WTC11 (cell line): Measurements from ENCODE around the gene CYP1A2. TPM values are rescaled to one million over a fixed set of nuclear protein-coding genes. Genes with fewer than 3 reads are reported as not detected.

Experiments
- ATAC-seq: fragments of 200-7000 bp; cut with Tn5 transposase; 2 replicates; pipeline ENCODE4 v1.10.0; 2021; ENCODE audit warnings: mild to moderate bottlenecking, moderate library complexity
- CTCF ChIA-PET: fragments of 300-600 bp; sonication (Branson Sonifier 250); formaldehyde crosslinking; loops from one replicate; lab custom pipeline; 2021; ENCODE audit warnings: antibody characterized with exemption; lab: Charles Lee
- POLR2A ChIA-PET: fragments of 350-600 bp; sonication (Branson Sonifier 250); formaldehyde crosslinking; loops from one replicate; lab custom pipeline; 2021; ENCODE audit warnings: antibody characterized with exemption; lab: Charles Lee
- DNase-seq: peaks from one replicate; pipeline ENCODE4 v3.0.0; 2021; ENCODE audit warnings: low spot score
- H3K27ac Mint-ChIP-seq: 2 replicates; pipeline ENCODE4 v1.8.0; 2021; ENCODE audit warnings: mixed read lengths
- H3K27me3 Mint-ChIP-seq: 2 replicates; pipeline ENCODE4 v1.8.0; 2021; ENCODE audit warnings: low read depth, mild to moderate bottlenecking, moderate library complexity, mixed read lengths
- H3K36me3 Mint-ChIP-seq: 2 replicates; pipeline ENCODE4 v1.8.0; 2021; ENCODE audit warnings: mixed read lengths
- H3K4me1 Mint-ChIP-seq: 2 replicates; pipeline ENCODE4 v1.8.0; 2022; ENCODE audit warnings: mixed read lengths
- H3K4me3 Mint-ChIP-seq: 2 replicates; pipeline ENCODE4 v1.8.0; 2021; ENCODE audit warnings: mild to moderate bottlenecking, moderate library complexity, mixed read lengths
- H3K9me3 Mint-ChIP-seq: 2 replicates; pipeline ENCODE4 v1.8.0; 2021; ENCODE audit warnings: mixed read lengths
- EMX1 ChIP-seq: fragments of 250-450 bp; sonication (Bioruptor Pico); IDR thresholded peaks from 2 replicates; pipeline ENCODE4 v1.8.0; 2021; ENCODE audit warnings: mild to moderate bottlenecking
- ETV6 ChIP-seq: sonication (generic); formaldehyde crosslinking; IDR thresholded peaks from 2 replicates; pipeline ENCODE4 v1.8.1; 2022; ENCODE audit warnings: mild to moderate bottlenecking, missing genetic modification reagents
- FOXP1 ChIP-seq: sonication (generic); formaldehyde crosslinking; IDR thresholded peaks from 2 replicates; pipeline ENCODE4 v1.8.0; 2022; ENCODE audit warnings: missing genetic modification reagents, mild to moderate bottlenecking, moderate library complexity, borderline replicate concordance
- GABPB1 ChIP-seq: sonication (generic); formaldehyde crosslinking; IDR thresholded peaks from 2 replicates; pipeline ENCODE4 v1.8.1; 2023; ENCODE audit warnings: mild to moderate bottlenecking, missing genetic modification reagents
- JUN ChIP-seq: sonication (generic); formaldehyde crosslinking; IDR thresholded peaks from 2 replicates; pipeline ENCODE4 v1.8.0; 2023; ENCODE audit warnings: mild to moderate bottlenecking, missing genetic modification reagents
- NFE2L1 ChIP-seq: sonication (generic); formaldehyde crosslinking; IDR thresholded peaks from 2 replicates; pipeline ENCODE4 v1.8.1; 2023; ENCODE audit warnings: missing genetic modification reagents
- SMAD4 ChIP-seq: sonication (generic); formaldehyde crosslinking; IDR thresholded peaks from 2 replicates; pipeline ENCODE4 v1.8.0; 2022; ENCODE audit warnings: mild to moderate bottlenecking, missing genetic modification reagents
- ZBTB21 ChIP-seq: sonication (generic); formaldehyde crosslinking; IDR thresholded peaks from 2 replicates; pipeline ENCODE4 v1.8.1; 2023; ENCODE audit warnings: mild to moderate bottlenecking, missing genetic modification reagents, borderline replicate concordance
- ZBTB43 ChIP-seq: sonication (generic); formaldehyde crosslinking; IDR thresholded peaks from 2 replicates; pipeline ENCODE4 v1.8.1; 2023; ENCODE audit warnings: mild to moderate bottlenecking, missing genetic modification reagents
- ZNF121 ChIP-seq: sonication (generic); formaldehyde crosslinking; IDR thresholded peaks from 2 replicates; pipeline ENCODE4 v1.8.0; 2023; ENCODE audit warnings: missing genetic modification reagents
- ZNF396 ChIP-seq: fragments of 250-450 bp; sonication (Bioruptor Pico); IDR thresholded peaks from 2 replicates; pipeline ENCODE4 v1.8.0; 2021; ENCODE audit warnings: mild to moderate bottlenecking, moderate library complexity, borderline replicate concordance
- ZNF671 ChIP-seq: fragments of 250-450 bp; sonication (Bioruptor Pico); IDR thresholded peaks from 2 replicates; pipeline ENCODE4 v1.8.0; 2021; ENCODE audit warnings: mild to moderate bottlenecking
- total RNA-seq: library from RNA; stranded (reverse); gene quantifications from 3 replicates; pipeline ENCODE4 v1.2.3, GENCODE V29; 2021
- TF ChIP-seq, protein P1 (sequence below): sonication (generic); formaldehyde crosslinking; IDR thresholded peaks from 2 replicates; pipeline ENCODE4 v1.8.0; 2023; ENCODE audit warnings: missing genetic modification reagents, mild to moderate bottlenecking, borderline replicate concordance
- TF ChIP-seq, protein P2 (sequence below): fragments of 250-450 bp; sonication (Bioruptor Pico); IDR thresholded peaks from 2 replicates; pipeline ENCODE4 v1.9.0; 2021; ENCODE audit warnings: mild to moderate bottlenecking, borderline replicate concordance
- TF ChIP-seq, protein P3 (sequence below): sonication (generic); formaldehyde crosslinking; IDR thresholded peaks from 2 replicates; pipeline ENCODE4 v1.8.1; 2023; ENCODE audit warnings: mild to moderate bottlenecking, missing genetic modification reagents, moderate library complexity
- TF ChIP-seq, protein P4 (sequence below): sonication (generic); formaldehyde crosslinking; IDR thresholded peaks from 2 replicates; pipeline ENCODE4 v1.8.1; 2023; ENCODE audit warnings: mild to moderate bottlenecking, missing genetic modification reagents

The CYP1A2 gene
- total RNA-seq, 1 experiment from 2014 or later, result not detected

GRCh38 chr15:74791667-74792066, 43.0 kb downstream of the CYP1A2 start (continued):
- TF ChIP-seq, protein P1, sequence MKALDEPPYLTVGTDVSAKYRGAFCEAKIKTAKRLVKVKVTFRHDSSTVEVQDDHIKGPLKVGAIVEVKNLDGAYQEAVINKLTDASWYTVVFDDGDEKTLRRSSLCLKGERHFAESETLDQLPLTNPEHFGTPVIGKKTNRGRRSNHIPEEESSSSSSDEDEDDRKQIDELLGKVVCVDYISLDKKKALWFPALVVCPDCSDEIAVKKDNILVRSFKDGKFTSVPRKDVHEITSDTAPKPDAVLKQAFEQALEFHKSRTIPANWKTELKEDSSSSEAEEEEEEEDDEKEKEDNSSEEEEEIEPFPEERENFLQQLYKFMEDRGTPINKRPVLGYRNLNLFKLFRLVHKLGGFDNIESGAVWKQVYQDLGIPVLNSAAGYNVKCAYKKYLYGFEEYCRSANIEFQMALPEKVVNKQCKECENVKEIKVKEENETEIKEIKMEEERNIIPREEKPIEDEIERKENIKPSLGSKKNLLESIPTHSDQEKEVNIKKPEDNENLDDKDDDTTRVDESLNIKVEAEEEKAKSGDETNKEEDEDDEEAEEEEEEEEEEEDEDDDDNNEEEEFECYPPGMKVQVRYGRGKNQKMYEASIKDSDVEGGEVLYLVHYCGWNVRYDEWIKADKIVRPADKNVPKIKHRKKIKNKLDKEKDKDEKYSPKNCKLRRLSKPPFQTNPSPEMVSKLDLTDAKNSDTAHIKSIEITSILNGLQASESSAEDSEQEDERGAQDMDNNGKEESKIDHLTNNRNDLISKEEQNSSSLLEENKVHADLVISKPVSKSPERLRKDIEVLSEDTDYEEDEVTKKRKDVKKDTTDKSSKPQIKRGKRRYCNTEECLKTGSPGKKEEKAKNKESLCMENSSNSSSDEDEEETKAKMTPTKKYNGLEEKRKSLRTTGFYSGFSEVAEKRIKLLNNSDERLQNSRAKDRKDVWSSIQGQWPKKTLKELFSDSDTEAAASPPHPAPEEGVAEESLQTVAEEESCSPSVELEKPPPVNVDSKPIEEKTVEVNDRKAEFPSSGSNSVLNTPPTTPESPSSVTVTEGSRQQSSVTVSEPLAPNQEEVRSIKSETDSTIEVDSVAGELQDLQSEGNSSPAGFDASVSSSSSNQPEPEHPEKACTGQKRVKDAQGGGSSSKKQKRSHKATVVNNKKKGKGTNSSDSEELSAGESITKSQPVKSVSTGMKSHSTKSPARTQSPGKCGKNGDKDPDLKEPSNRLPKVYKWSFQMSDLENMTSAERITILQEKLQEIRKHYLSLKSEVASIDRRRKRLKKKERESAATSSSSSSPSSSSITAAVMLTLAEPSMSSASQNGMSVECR (CRISPR knock-in tag), result no peak
- TF ChIP-seq, protein P2, sequence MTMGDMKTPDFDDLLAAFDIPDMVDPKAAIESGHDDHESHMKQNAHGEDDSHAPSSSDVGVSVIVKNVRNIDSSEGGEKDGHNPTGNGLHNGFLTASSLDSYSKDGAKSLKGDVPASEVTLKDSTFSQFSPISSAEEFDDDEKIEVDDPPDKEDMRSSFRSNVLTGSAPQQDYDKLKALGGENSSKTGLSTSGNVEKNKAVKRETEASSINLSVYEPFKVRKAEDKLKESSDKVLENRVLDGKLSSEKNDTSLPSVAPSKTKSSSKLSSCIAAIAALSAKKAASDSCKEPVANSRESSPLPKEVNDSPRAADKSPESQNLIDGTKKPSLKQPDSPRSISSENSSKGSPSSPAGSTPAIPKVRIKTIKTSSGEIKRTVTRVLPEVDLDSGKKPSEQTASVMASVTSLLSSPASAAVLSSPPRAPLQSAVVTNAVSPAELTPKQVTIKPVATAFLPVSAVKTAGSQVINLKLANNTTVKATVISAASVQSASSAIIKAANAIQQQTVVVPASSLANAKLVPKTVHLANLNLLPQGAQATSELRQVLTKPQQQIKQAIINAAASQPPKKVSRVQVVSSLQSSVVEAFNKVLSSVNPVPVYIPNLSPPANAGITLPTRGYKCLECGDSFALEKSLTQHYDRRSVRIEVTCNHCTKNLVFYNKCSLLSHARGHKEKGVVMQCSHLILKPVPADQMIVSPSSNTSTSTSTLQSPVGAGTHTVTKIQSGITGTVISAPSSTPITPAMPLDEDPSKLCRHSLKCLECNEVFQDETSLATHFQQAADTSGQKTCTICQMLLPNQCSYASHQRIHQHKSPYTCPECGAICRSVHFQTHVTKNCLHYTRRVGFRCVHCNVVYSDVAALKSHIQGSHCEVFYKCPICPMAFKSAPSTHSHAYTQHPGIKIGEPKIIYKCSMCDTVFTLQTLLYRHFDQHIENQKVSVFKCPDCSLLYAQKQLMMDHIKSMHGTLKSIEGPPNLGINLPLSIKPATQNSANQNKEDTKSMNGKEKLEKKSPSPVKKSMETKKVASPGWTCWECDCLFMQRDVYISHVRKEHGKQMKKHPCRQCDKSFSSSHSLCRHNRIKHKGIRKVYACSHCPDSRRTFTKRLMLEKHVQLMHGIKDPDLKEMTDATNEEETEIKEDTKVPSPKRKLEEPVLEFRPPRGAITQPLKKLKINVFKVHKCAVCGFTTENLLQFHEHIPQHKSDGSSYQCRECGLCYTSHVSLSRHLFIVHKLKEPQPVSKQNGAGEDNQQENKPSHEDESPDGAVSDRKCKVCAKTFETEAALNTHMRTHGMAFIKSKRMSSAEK (CRISPR knock-in tag), result no peak
- no peak for TF ChIP-seq ETV6 (CRISPR knock-in tag)
- TF ChIP-seq, protein P3, sequence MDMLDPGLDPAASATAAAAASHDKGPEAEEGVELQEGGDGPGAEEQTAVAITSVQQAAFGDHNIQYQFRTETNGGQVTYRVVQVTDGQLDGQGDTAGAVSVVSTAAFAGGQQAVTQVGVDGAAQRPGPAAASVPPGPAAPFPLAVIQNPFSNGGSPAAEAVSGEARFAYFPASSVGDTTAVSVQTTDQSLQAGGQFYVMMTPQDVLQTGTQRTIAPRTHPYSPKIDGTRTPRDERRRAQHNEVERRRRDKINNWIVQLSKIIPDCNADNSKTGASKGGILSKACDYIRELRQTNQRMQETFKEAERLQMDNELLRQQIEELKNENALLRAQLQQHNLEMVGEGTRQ (CRISPR knock-in tag), result no peak

- H3K4me3 Mint-ChIP-seq, result no peak overlapping the region
- no peaks in the 10 kb centered on the region for H3K9me3 Mint-ChIP-seq
- ChIA-PET CTCF (interaction anchor here (0.5 to 3.7 kb wide), 15 partner anchors 8 to 171 kb away, joined by 3 to 79 read pairs (median 5); partner anchors contain the start of genes CPLX3, CSK and CYP1A1), POLR2A (interaction anchor here (0.5 kb wide), 1 partner anchor 64 kb away, joined by 3 read pairs; no protein-coding TSS in a partner anchor)
- no peaks in the 10 kb centered on the region; the same call in 1 of the 2 replicates for H3K27me3 Mint-ChIP-seq
- no peak for ATAC-seq
- no peak overlapping the region for H3K27ac Mint-ChIP-seq
- no peak for DNase-seq
- peaks cover 40% of the 10 kb centered on the region for H3K4me1 Mint-ChIP-seq
- H3K36me3 Mint-ChIP-seq, result no peaks in the 10 kb centered on the region
- TF ChIP-seq, protein P3 (CRISPR knock-in tag), result no peak
- TF ChIP-seq FOXP1 (CRISPR knock-in tag), result no peak
- TF ChIP-seq NFE2L1 (CRISPR knock-in tag), result no peak
- no peak for TF ChIP-seq EMX1 (CRISPR knock-in tag)
- TF ChIP-seq, protein P4, sequence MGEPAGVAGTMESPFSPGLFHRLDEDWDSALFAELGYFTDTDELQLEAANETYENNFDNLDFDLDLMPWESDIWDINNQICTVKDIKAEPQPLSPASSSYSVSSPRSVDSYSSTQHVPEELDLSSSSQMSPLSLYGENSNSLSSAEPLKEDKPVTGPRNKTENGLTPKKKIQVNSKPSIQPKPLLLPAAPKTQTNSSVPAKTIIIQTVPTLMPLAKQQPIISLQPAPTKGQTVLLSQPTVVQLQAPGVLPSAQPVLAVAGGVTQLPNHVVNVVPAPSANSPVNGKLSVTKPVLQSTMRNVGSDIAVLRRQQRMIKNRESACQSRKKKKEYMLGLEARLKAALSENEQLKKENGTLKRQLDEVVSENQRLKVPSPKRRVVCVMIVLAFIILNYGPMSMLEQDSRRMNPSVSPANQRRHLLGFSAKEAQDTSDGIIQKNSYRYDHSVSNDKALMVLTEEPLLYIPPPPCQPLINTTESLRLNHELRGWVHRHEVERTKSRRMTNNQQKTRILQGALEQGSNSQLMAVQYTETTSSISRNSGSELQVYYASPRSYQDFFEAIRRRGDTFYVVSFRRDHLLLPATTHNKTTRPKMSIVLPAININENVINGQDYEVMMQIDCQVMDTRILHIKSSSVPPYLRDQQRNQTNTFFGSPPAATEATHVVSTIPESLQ, result no peak
- no peak for TF ChIP-seq GABPB1 (CRISPR knock-in tag)
- no peak for TF ChIP-seq ZBTB43 (CRISPR knock-in tag)
- TF ChIP-seq, protein P2 (CRISPR knock-in tag), result no peak
- no peak for TF ChIP-seq ZBTB21 (CRISPR knock-in tag)
- TF ChIP-seq SMAD4 (CRISPR knock-in tag), result no peak
- no peak for TF ChIP-seq JUN
- no peak for TF ChIP-seq ZNF396 (CRISPR knock-in tag)
- no peak for TF ChIP-seq ZNF671 (CRISPR knock-in tag)
- no peak for TF ChIP-seq ZNF121 (CRISPR knock-in tag)
Measured at GRCh38 chr15:74792227-74793016, 43.8 kb downstream of the CYP1A2 start.
